Measurements from ENCODE around the gene DCDC2.
"Not testable (repeated sequence)": the region's sequence is repeated elsewhere in the genome, so short reads cannot be mapped to it uniquely, and the experiment has no call there.

Gene DCDC2

GRCh38 chr6:24327756-24328155 lies 30.1 kb downstream of the DCDC2 start:
- no peak for DNase-seq (ENCODE audit: low read depth in 2 of 2)

DNA sequence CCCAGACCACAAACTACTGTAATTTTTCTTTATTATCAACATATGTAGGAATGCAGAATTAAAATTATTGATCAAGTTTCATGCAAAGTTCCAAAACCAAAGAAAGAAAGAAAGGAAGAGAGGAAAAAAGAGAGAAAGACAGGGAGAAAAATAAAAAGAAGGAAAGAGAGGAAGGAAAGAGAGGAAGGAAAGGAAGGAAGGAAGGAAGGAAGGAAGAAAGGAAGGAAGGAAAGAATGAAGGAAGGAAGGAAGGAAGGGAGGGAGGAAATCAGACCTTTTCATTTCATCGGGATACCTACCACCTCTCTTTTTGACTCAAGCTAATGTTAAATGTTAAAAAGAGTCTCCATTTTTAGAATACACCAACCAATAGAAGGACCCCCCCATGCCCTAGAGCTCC lies 31.9 kb downstream of the DCDC2 start:
- DNase-seq (ENCODE audit: low read depth in 2 of 2): no peak

- DNase-seq (ENCODE audit: low read depth in 2 of 2): no peak
Observed at GRCh38 chr6:24324617-24325016, 33.2 kb downstream of the DCDC2 start.

DNA sequence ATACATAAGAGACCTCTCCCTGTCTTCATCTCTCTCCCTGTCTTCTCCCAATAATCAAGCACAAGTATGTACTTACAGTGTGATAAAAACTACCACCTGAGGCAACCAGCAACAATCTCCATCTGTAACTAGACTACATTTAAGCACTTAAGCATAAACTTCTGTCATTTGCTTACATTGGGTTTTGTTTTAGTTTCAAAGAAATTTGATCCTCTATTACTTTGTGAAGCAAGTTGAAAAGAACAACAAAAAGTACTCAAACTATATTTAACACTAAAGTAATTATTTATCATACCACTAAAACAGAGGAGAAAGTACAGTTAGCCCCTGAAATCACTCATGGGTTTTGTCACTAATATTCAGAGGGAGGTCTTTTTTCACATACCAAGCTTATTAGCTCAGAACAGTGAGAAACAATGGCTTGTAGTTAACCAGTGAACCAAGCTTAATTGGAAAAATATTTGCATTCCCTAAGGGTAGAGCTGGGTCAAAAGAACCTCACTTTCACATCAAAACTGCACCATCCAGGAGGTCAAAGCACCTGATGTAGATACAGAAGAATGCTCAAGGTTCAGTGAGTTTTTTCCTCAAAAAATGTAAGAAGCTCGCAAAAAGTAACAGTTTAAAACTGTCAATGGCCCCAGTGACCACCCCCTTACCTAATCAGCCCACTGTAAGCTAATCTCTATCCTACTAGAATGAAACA lies 34.1 kb downstream of the DCDC2 start:
- no peak for DNase-seq (ENCODE audit: low read depth in 2 of 2)

GRCh38 chr6:24322924-24323323 lies 34.9 kb downstream of the DCDC2 start:
- no peak for DNase-seq (ENCODE audit: low read depth in 2 of 2)

- DNase-seq (ENCODE audit: low read depth in 2 of 2): not testable (repeated sequence)
Observed at GRCh38 chr6:24322446-24322845, 35.4 kb downstream of the DCDC2 start.

- no peak for DNase-seq (ENCODE audit: low read depth in 2 of 2)
Observed at GRCh38 chr6:24321538-24322162, 36.2 kb downstream of the DCDC2 start.

GRCh38 chr6:24313251-24314141 lies 44.4 kb downstream of the DCDC2 start:
- no peak for DNase-seq (ENCODE audit: low read depth in 2 of 2)

- DNase-seq (ENCODE audit: low read depth in 2 of 2): not testable (repeated sequence)
Observed at GRCh38 chr6:24311775-24312174, 46.1 kb downstream of the DCDC2 start.

DNA sequence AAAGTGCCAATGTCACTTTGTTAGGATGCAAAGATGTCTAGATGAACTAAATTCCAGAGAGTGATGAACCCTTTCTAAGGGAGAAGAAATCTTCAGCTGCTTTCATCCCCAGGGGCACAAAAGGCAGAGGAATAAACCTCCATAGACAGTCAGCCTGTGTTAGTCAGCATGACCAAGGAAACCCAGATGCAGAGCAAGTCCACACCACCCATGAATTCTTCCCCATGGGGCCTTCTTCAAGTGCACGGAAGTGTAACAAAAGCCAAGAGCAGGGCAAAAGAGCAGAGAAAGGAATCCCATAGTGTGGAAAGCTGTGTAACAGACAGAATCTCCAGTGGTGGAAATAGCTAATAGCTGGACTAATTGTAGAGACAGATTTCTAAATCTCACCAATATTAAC lies 50.0 kb downstream of the DCDC2 start:
- DNase-seq (ENCODE audit: low read depth in 2 of 2): no peak

DNA sequence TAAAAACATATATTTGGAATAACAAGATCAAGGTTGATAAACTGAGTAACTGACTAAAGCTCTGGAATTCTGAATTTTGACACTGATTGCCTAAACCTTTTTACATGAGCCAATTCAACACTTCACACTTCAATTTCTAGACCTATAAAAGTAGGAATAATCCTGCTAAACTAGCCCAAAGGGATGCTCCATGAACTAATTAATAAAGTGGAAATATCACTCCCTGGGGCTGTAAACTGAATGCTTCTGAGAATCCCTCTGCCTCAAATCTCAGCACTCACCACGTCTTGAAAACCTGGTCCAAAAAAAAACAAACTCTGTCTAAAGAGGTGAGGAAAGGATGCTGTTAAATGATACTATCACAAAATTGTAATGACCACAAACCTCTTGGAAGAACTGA lies 50.9 kb downstream of the DCDC2 start:
- no peak for DNase-seq (ENCODE audit: low read depth in 2 of 2)

DNA sequence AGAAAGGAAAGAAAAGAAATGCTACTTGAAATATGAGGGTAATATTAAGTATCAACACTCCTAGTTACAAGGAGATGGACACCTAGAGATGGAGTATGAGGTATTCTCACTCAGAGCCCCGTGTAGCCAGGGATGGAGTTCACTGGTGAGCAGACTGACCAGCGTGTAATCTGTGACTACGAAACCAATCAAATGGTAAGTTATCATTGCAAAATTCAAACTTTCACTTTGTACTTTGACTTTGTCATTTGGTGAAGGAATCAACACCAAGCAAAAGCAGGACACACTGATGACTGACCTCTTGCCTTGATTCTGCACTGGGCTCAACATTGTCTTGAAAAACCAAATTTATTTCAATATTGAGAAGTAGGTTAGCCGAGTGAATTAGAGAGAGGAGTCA lies 51.8 kb downstream of the DCDC2 start:
- DNase-seq (ENCODE audit: low read depth in 2 of 2): no peak

DNA sequence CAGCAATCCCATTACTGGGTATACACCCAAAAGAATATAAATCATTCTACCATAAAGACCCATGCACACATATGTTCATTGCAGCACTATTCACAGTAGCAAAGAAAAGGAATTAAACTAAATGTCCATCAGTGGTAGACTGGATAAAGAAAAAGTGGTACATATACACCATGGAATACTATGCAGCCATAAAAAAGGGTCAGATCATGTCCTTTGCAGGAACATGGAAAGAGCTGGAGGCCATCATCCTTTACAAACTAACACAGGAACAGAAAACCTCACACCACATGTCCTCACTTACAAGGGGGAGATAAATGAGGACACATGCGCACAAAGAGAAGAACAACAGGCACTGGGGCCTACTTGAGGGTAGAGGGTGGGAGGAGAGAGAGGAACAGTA lies 60.9 kb downstream of the DCDC2 start:
- DNase-seq (ENCODE audit: low read depth in 2 of 2): no peak

DNA sequence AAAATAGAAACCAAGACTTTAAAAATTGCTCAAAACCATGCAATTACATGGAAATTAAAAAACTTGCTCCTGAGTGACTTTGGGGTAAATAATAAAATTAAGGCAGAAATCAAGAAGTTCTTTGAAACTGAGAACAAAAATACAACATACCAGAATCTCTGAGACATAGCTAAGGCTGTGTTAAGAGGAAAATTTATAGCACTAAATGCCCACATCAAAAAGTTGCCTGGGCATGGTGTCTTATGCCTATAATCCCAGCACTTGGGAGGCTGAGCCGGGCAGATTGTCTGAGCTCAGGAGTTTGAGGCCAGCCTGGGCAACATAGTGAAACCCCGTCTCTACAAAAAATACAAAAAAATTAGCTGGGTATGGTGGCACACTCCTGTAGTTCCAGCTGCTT lies 64.0 kb downstream of the DCDC2 start:
- DNase-seq (ENCODE audit: low read depth in 2 of 2): not testable (repeated sequence)

DNA sequence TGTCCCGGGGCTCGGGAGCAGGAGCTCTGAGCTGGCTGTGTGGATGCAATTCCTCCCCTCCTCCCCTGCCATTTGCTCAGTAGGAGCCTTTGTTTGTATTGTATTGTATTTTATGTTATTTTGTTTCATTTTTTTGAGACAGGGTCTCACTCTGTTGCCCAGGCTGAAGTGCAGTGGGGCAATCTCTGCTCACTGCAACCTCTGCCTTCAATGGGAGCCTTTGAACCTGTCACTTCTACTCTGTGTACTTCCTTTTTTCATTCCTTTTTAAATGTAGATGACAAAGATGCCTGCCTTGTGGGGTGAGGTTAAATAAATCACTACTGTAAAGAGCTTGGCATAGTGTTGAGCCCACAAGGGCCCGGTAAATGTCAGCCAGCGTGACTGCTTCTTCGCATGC lies 70.6 kb downstream of the DCDC2 start:
- no peak for DNase-seq (ENCODE audit: low read depth in 2 of 2)

GRCh38 chr6:24284006-24284405 lies 73.9 kb downstream of the DCDC2 start:
- no peak for DNase-seq (ENCODE audit: low read depth in 2 of 2)

DNA sequence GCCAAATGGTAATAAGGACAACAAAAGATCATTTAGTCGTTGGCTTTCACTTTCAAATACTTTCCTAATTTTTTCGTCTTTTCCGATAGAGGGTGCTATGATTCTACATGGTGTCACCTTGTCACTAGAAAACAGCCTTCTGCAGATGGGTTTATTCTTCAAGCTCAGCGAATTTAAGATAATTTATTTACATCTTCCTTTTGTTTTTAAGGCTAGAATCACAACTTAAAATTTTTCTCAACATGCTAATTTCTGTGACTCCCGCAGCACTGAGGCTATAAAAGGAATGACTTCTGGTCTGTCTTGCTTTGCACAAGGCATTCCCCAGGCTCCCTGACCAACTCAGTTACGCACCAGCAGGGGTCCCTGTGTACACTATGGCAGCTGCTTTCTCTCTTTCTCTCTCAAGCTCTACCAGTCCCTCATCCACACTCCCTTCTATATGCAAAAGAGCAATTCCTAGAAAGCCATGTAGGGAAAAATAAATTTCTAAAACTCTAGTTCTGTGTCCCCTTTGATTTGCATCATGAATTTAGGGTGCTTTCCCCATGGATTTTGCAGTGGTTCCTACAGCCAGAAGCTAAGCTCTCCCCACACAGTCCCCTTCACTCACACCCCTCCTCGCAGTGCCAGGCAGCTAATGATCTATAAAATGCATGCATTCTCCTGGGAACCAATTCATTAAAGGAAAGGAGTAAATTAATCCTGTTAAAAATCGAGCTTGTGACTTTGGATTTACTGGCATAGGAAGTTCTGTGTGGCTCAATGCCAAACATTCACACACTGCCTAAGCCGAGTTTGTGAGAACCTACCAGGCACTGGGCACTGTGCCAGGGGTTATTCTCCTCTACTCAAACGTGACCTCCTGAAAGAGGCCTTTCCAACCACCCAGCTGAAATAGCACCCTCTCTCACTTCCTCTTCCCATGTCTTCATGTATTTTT lies 74.5 kb downstream of the DCDC2 start:
- DNase-seq (ENCODE audit: low read depth in 2 of 2): peak in 1 of 2 experiments; percentile 0

- DNase-seq (ENCODE audit: low read depth in 2 of 2): no peak
Observed at GRCh38 chr6:24274441-24275083, 83.3 kb downstream of the DCDC2 start.

DNA sequence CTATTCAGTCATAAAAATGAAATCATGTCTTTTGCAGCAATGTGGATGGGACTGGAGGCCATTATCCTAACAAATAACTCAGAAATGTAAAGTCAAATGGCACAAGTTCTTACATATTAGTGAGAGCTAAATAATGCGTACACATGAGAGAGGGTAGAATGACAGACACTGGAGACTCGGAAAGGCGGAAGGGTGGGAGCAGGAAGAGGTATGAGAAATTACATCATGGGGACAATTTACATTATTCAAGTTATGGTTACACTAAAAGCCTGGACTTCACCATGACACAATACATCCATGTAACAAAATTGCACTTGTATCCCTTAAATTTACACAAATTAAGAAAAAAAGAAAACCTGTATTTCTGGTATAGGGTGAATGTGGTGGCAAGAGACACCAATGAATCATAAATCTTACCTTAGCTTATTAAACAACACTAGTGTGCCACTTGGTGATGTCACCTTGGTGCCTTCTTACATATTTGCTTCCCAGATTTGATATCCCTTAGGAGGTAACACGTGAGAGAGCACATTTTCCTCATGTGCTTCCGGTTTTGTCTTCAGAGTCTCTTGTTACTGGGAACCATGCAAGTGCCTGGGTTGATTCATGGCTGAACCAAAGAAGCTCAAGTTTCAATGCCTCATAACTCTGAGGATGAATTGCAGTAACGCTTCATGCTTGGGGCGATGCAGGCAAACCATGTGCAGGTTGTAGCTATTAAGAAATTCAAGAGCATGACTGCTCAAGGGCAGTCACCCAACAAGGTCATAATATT lies 84.6 kb downstream of the DCDC2 start:
- DNase-seq (ENCODE audit: low read depth in 2 of 2): no peak

DNA sequence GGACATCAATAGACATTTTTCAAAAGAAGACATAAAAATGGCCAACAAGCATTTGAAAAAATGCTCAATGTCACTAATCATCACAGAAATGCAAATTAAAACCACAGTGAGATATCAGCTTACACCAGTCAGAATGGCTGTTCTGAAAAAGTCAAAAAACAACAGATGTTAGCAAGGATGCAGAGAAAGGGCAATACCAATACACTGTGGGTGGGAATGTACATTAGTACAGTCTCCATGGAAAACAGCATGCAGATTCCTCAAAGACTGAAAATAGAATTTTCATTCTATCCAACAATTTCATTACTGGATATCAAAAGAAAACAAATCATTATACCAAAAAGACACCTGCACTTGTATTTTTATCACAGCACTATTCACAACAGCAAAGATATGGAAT lies 85.3 kb downstream of the DCDC2 start:
- no peak for DNase-seq (ENCODE audit: low read depth in 2 of 2)
